Calu3 (cell line): ENCODE results near the gene CHN2. TPM values are rescaled to one million over a fixed set of nuclear protein-coding genes. Genes with fewer than 3 reads are reported as not detected.

Experiments used
- BruUV-seq: library from RNA; stranded (reverse); fragments of 400-500 nt; replicated peaks from 2 replicates; lab custom pipeline; 2021; lab: Mats Ljungman, UMichigan
- CTCF ChIA-PET: fragments of 300-600 bp; sonication (Branson Sonifier 250); formaldehyde crosslinking; loops from one replicate; lab custom pipeline; 2022; ENCODE audit warnings: antibody characterized with exemption; lab: Charles Lee
- DNase-seq: peaks from one replicate; pipeline ENCODE4 v3.0.0; 2022
- H3K27ac Mint-ChIP-seq: one replicate; pipeline ENCODE4 v1.8.0; 2022; ENCODE audit warnings: mixed read lengths; ENCODE audit not compliant: unreplicated experiment
- H3K27me3 Mint-ChIP-seq: one replicate; pipeline ENCODE4 v1.8.0; 2022; ENCODE audit warnings: mixed read lengths; ENCODE audit not compliant: unreplicated experiment
- H3K36me3 Mint-ChIP-seq: one replicate; pipeline ENCODE4 v1.8.0; 2022; ENCODE audit warnings: mild to moderate bottlenecking, moderate library complexity, mixed read lengths; ENCODE audit not compliant: insufficient read depth, unreplicated experiment
- H3K4me1 Mint-ChIP-seq: one replicate; pipeline ENCODE4 v1.8.0; 2022; ENCODE audit warnings: mild to moderate bottlenecking, low read depth, mixed read lengths; ENCODE audit not compliant: unreplicated experiment
- H3K4me3 Mint-ChIP-seq: one replicate; pipeline ENCODE4 v1.8.0; 2022; ENCODE audit warnings: mild to moderate bottlenecking, low read depth, moderate library complexity, mixed read lengths; ENCODE audit not compliant: unreplicated experiment
- H3K9me3 Mint-ChIP-seq: one replicate; pipeline ENCODE4 v1.8.0; 2022; ENCODE audit warnings: low read depth, mixed read lengths; ENCODE audit not compliant: unreplicated experiment
- intact Hi-C: fragments of 100-400 bp; cut with micrococcal nuclease; formaldehyde crosslinking; loops from one replicate; pipeline ENCODE4 v1.10.0; 2022; ENCODE audit not compliant: unreplicated experiment
- total RNA-seq: library from RNA; stranded (reverse); gene quantifications from 2 replicates; pipeline ENCODE4 v1.2.3, GENCODE V29; 2022
- TF ChIP-seq, protein P1 (sequence below): fragments of 200-600 bp; IDR thresholded peaks from one replicate; pipeline ENCODE4 v1.8.0; 2022; ENCODE audit warnings: antibody characterized with exemption; ENCODE audit not compliant: unreplicated experiment

CHN2 gene
- total RNA-seq, 1 experiment from 2014 or later = 12.4 TPM

GRCh38 chr7:29315122-29315891 lies 120.7 kb downstream of the CHN2 start:
- H3K27me3 Mint-ChIP-seq = peaks cover 43% of the 10 kb centered on the region
- H3K4me3 Mint-ChIP-seq = no peak overlapping the region
- no peaks in the 10 kb centered on the region for H3K36me3 Mint-ChIP-seq
- CTCF ChIA-PET = no interaction called here
- H3K9me3 Mint-ChIP-seq = no peaks in the 10 kb centered on the region
- TF ChIP-seq, protein P1, sequence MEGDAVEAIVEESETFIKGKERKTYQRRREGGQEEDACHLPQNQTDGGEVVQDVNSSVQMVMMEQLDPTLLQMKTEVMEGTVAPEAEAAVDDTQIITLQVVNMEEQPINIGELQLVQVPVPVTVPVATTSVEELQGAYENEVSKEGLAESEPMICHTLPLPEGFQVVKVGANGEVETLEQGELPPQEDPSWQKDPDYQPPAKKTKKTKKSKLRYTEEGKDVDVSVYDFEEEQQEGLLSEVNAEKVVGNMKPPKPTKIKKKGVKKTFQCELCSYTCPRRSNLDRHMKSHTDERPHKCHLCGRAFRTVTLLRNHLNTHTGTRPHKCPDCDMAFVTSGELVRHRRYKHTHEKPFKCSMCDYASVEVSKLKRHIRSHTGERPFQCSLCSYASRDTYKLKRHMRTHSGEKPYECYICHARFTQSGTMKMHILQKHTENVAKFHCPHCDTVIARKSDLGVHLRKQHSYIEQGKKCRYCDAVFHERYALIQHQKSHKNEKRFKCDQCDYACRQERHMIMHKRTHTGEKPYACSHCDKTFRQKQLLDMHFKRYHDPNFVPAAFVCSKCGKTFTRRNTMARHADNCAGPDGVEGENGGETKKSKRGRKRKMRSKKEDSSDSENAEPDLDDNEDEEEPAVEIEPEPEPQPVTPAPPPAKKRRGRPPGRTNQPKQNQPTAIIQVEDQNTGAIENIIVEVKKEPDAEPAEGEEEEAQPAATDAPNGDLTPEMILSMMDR = no peak
- no peaks in the 10 kb centered on the region for H3K4me1 Mint-ChIP-seq
- no peak overlapping the region for H3K27ac Mint-ChIP-seq
- intact Hi-C loops = no loop called here
- DNase-seq = no peak
- BruUV-seq = no TSS peak

DNA sequence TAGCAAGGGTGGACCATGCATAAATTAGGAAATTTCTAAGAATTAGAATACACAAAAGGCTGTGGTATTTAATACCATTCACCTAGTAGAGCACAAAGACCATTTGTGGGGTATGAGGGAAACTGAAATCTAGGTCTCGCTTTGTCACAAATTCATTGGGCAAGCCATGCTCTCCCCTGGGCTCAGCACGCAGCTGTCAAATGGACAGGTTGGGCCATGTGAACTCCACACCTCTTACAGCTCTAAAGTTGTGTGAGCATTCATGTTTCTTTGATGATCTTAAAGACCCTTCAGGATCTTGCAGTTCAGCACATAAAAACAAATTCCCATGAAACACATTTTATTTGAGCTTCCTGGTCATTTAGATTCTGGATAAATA lies 121.3 kb downstream of the CHN2 start:
- DNase-seq = no peak
- H3K27ac Mint-ChIP-seq = no peak overlapping the region
- no peaks in the 10 kb centered on the region for H3K9me3 Mint-ChIP-seq
- BruUV-seq = no TSS peak
- intact Hi-C loops = no loop called here
- TF ChIP-seq, protein P1 = no peak
- peaks cover 39% of the 10 kb centered on the region for H3K27me3 Mint-ChIP-seq
- H3K4me1 Mint-ChIP-seq = no peaks in the 10 kb centered on the region
- H3K36me3 Mint-ChIP-seq = no peaks in the 10 kb centered on the region
- CTCF ChIA-PET = no interaction called here
- H3K4me3 Mint-ChIP-seq = no peak overlapping the region

GRCh38 chr7:29316926-29317325 lies 122.4 kb downstream of the CHN2 start:
- no peaks in the 10 kb centered on the region for H3K36me3 Mint-ChIP-seq
- no TSS peak for BruUV-seq
- H3K9me3 Mint-ChIP-seq = no peaks in the 10 kb centered on the region
- no peak overlapping the region for H3K27ac Mint-ChIP-seq
- intact Hi-C loops = no loop called here
- DNase-seq = no peak
- TF ChIP-seq, protein P1 = no peak
- CTCF ChIA-PET = no interaction called here
- H3K27me3 Mint-ChIP-seq = peaks cover 28% of the 10 kb centered on the region
- no peak overlapping the region for H3K4me3 Mint-ChIP-seq
- H3K4me1 Mint-ChIP-seq = no peaks in the 10 kb centered on the region

GRCh38 chr7:29318853-29319718 lies 124.5 kb downstream of the CHN2 start:
- CTCF ChIA-PET = interaction anchor here (1.2 kb wide), 1 partner anchor 12 kb away, joined by 4 read pairs; no protein-coding TSS in a partner anchor
- Mint-ChIP-seq H3K4me3 (no peak overlapping the region), H3K9me3 (no peaks in the 10 kb centered on the region), H3K27me3 (peaks cover 7% of the 10 kb centered on the region), H3K4me1 (no peaks in the 10 kb centered on the region), H3K27ac (no peak overlapping the region), H3K36me3 (no peaks in the 10 kb centered on the region)
- intact Hi-C loops = no loop called here
- BruUV-seq = no TSS peak
- TF ChIP-seq, protein P1 = no peak
- DNase-seq = no peak
